ENCODE measurements around the gene ZC3H14. TPM values are rescaled to one million over a fixed set of nuclear protein-coding genes. Genes with fewer than 3 reads are reported as not detected.

Gene ZC3H14
- total RNA-seq, 1 donor from 2014 or later: 44.3 TPM

Other genes starting within 250 kb of the ZC3H14 start
- not detected in 2 replicates for gene KCNK10, start 239.8 kb upstream of the ZC3H14 start, total RNA-seq
- gene SPATA7, start 177.4 kb upstream of the ZC3H14 start, total RNA-seq: 6.3 and 10.0 TPM in 2 replicates
- 3.1 and 6.4 TPM in 2 replicates for gene PTPN21, start 8.0 kb upstream of the ZC3H14 start, total RNA-seq
- gene EML5, start 229.9 kb downstream of the ZC3H14 start, total RNA-seq: 0.13 TPM in 2 replicates

All from dermis microvascular lymphatic vessel endothelial cell (primary cell).